Prostate gland (tissue), 2 donors: ENCODE results near the gene TMPRSS11A.

Source experiments
- CTCF ChIP-seq, 4 experiments: fragments of 200-600 bp in 2 of 4; fragments of 450-650 bp in 2 of 4; sonication (generic) in 2 of 4; IDR thresholded peaks; 1 replicate in 3 of 4; 2 replicates in 1 of 4; pipeline ENCODE4 v1.5.1; 2016 to 2019; ENCODE audit warnings: antibody characterized with exemption in 4 of 4, mild to moderate bottlenecking in 2 of 4, moderate library complexity in 2 of 4
- POLR2A ChIP-seq: fragments of 450-650 bp; IDR thresholded peaks from one replicate; pipeline ENCODE4 v1.6.1; 2016; ENCODE audit warnings: antibody characterized with exemption, mild to moderate bottlenecking

GRCh38 chr4:67988991-67989390 is 25.7 kb upstream of the TMPRSS11A start:
- TF ChIP-seq CTCF (IDR thresholded peaks at IDR 0.05), result no peak
- no peak for TF ChIP-seq POLR2A
